ENCODE measurements around the gene SPRED3.
A peak's percentile ranks its signal among the peaks of the same experiment; 100 is the strongest.

The SPRED3 gene

GRCh38 chr19:38402623-38402966, 14.1 kb downstream of the SPRED3 start:
- TF ChIP-seq NFIC (IDR thresholded peaks at IDR 0.05) (no peak), ZBTB7A (IDR thresholded peaks at IDR 0.05; ENCODE audit: low read depth) (no peak), FOXM1 (IDR thresholded peaks at IDR 0.05; ENCODE audit: borderline replicate concordance, low read depth) (no peak), RAD21 (IDR thresholded peaks at IDR 0.05; ENCODE audit: low read depth) (no peak), CREB1 (IDR thresholded peaks at IDR 0.05; ENCODE audit: low read depth) (no peak)
- TF ChIP-seq, protein P1, sequence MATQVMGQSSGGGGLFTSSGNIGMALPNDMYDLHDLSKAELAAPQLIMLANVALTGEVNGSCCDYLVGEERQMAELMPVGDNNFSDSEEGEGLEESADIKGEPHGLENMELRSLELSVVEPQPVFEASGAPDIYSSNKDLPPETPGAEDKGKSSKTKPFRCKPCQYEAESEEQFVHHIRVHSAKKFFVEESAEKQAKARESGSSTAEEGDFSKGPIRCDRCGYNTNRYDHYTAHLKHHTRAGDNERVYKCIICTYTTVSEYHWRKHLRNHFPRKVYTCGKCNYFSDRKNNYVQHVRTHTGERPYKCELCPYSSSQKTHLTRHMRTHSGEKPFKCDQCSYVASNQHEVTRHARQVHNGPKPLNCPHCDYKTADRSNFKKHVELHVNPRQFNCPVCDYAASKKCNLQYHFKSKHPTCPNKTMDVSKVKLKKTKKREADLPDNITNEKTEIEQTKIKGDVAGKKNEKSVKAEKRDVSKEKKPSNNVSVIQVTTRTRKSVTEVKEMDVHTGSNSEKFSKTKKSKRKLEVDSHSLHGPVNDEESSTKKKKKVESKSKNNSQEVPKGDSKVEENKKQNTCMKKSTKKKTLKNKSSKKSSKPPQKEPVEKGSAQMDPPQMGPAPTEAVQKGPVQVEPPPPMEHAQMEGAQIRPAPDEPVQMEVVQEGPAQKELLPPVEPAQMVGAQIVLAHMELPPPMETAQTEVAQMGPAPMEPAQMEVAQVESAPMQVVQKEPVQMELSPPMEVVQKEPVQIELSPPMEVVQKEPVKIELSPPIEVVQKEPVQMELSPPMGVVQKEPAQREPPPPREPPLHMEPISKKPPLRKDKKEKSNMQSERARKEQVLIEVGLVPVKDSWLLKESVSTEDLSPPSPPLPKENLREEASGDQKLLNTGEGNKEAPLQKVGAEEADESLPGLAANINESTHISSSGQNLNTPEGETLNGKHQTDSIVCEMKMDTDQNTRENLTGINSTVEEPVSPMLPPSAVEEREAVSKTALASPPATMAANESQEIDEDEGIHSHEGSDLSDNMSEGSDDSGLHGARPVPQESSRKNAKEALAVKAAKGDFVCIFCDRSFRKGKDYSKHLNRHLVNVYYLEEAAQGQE (IDR thresholded peaks at IDR 0.05; ENCODE audit: low read depth) = no peak
- TF ChIP-seq, protein P2, sequence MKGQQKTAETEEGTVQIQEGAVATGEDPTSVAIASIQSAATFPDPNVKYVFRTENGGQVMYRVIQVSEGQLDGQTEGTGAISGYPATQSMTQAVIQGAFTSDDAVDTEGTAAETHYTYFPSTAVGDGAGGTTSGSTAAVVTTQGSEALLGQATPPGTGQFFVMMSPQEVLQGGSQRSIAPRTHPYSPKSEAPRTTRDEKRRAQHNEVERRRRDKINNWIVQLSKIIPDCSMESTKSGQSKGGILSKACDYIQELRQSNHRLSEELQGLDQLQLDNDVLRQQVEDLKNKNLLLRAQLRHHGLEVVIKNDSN (IDR thresholded peaks at IDR 0.05) = no peak

DNA sequence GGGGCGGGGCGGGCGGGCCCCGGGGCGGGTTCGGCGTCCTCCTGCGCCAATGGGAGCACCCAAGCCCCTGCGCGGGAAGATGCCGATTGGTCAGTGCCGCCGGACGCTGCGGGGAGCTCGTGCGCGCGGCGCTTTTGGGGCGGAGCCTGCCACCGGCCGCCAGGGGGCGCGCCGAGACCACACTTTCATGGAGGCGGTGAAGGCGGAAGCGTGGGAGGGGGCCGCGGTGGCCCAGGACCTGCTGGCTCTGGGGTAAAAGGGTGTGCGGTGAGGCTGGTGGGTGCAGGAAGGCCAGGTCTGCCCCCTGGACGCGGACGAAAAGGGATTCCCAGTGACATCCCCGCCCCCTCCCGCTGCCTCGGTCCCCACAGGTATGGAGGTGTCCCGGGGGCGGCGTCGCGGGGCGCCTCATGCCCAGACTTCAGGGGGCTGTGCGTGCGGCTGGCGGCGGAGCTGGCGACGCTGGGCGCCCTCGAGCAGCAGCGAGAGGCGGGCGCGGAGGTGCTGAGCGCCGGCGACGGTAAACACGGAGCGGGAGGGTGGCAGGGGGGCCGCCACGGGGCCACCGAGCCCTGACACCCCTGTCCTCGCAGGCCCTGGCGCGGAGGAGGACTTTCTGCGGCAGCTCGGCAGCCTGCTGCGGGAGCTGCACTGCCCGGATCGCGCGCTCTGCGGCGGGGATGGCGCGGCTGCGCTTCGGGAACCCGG, 14.6 kb downstream of the SPRED3 start, which contains the start of gene FAM98C:
TSS of gene FAM98C (plus strand) at position 127 of the 708 bp plus-strand sequence. CDS start at position 188, 61 bp downstream.
- TF ChIP-seq MAX (IDR thresholded peaks at IDR 0.05) (peak; percentile 62), NFIC (IDR thresholded peaks at IDR 0.05) (no peak), CREB1 (IDR thresholded peaks at IDR 0.05; ENCODE audit: low read depth) (no peak), EGR1 (IDR thresholded peaks at IDR 0.05) (peak; percentile 95), TAF1 (IDR thresholded peaks at IDR 0.05; ENCODE audit: low read depth) (peak; percentile 81; the same call in 1 of the 2 replicates), RAD21 (IDR thresholded peaks at IDR 0.05; ENCODE audit: low read depth) (peak; percentile 83), YY1 (IDR thresholded peaks at IDR 0.05; ENCODE audit: low read depth) (peak; percentile 71), EP300 (IDR thresholded peaks at IDR 0.05; ENCODE audit: borderline replicate concordance) (no peak), TCF12 (IDR thresholded peaks at IDR 0.05; ENCODE audit: low read depth) (0 out of 2 replicates have a peak, but pooled peaks have one; percentile 29), FOXM1 (IDR thresholded peaks at IDR 0.05; ENCODE audit: borderline replicate concordance, low read depth) (no peak), ZBTB7A (IDR thresholded peaks at IDR 0.05; ENCODE audit: low read depth) (peak; percentile 91), CEBPB (IDR thresholded peaks at IDR 0.05) (no peak), TEAD4 (IDR thresholded peaks at IDR 0.05) (no peak)
- TF ChIP-seq, protein P2 (IDR thresholded peaks at IDR 0.05) = no peak
- TF ChIP-seq, protein P1 (IDR thresholded peaks at IDR 0.05; ENCODE audit: low read depth) = no peak

- no peak for TF ChIP-seq CEBPB (IDR thresholded peaks at IDR 0.05)
- TF ChIP-seq TAF1 (IDR thresholded peaks at IDR 0.05; ENCODE audit: low read depth) = no peak
- TF ChIP-seq EP300 (IDR thresholded peaks at IDR 0.05; ENCODE audit: borderline replicate concordance) = no peak
- no peak for TF ChIP-seq TEAD4 (IDR thresholded peaks at IDR 0.05)
Measured at GRCh38 chr19:38404858-38405257, 16.4 kb downstream of the SPRED3 start.

- TF ChIP-seq FOXM1 (IDR thresholded peaks at IDR 0.05; ENCODE audit: borderline replicate concordance, low read depth) (no peak), CREB1 (IDR thresholded peaks at IDR 0.05; ENCODE audit: low read depth) (no peak), NFIC (IDR thresholded peaks at IDR 0.05) (no peak), MAX (IDR thresholded peaks at IDR 0.05) (no peak), ZBTB7A (IDR thresholded peaks at IDR 0.05; ENCODE audit: low read depth) (no peak), CEBPB (IDR thresholded peaks at IDR 0.05) (no peak), EGR1 (IDR thresholded peaks at IDR 0.05) (no peak), TEAD4 (IDR thresholded peaks at IDR 0.05) (no peak), TAF1 (IDR thresholded peaks at IDR 0.05; ENCODE audit: low read depth) (no peak), EP300 (IDR thresholded peaks at IDR 0.05; ENCODE audit: borderline replicate concordance) (no peak), TCF12 (IDR thresholded peaks at IDR 0.05; ENCODE audit: low read depth) (no peak), RAD21 (IDR thresholded peaks at IDR 0.05; ENCODE audit: low read depth) (no peak), YY1 (IDR thresholded peaks at IDR 0.05; ENCODE audit: low read depth) (no peak)
- TF ChIP-seq, protein P1 (IDR thresholded peaks at IDR 0.05; ENCODE audit: low read depth) = no peak
- TF ChIP-seq, protein P2 (IDR thresholded peaks at IDR 0.05) = no peak
Measured at GRCh38 chr19:38405276-38405675, 16.8 kb downstream of the SPRED3 start.

Data from Ishikawa (cell line).